Measurements from ENCODE around the gene KCNIP1. TPM values are rescaled to one million over a fixed set of nuclear protein-coding genes. Genes with fewer than 3 reads are reported as not detected.

KCNIP1 gene
- total and polyA plus RNA-seq, 9 of the 15 experiments (the other 6 are each of a cell fraction or from before 2014, with no cell fraction given): not detected

DNA sequence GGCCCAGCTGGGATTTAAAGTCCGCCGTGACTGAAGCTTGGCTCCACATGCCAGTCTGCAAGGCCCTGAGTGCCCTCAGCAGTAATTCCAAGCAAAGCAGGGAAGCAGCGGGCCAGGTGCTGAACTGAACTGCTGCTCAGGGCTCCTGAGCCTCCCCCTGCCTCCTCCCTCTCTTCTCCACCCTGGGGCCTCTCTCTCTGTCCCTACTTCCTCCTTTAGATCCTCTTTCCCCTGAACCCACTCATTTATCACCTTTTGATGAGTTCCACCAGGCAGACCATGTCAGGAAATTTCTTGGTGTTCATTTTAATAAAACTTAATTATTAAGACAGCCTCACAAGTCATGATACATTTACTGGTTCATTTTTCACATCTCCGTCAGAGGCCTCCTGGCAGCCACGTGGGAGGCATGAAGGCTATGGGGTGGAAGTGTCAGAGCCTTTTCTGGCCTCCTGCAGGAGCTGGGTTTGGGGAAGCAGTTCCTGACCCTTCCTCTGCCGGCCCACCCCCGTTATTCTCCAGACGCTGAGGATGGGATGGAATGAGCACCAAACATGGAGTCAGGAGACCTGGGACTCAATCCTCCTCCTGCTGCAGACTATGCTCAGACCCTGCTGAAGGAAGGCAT lies 32.2 kb upstream of the KCNIP1 start (continued):
- no peak for TF ChIP-seq HNRNPK (IDR thresholded peaks at IDR 0.05; ENCODE audit: low read depth, low read length, poor library complexity, severe bottlenecking)

DNA sequence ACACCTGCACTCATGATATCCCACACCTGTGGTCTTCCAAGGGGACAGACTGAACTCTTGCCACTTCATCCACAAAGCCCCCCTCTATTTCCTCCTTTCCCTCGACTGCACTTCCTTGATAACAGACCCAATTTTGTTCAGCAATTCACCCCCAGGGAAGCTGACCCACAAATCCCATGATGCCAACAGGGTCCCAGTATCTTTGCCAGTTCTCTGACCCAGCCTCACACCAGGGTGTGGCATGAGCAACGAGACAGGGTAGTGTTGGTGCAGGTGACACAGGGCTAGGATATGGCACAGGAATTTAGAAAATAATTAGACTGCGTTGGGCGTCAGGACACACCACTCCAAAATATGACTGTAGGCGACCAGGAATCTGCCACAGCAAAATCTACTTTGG lies 30.2 kb upstream of the KCNIP1 start:
- H3K27ac ChIP-seq (ENCODE audit: extremely low read depth, low read depth, low read length): no peak overlapping the region
- DNase-seq (ENCODE audit: extremely low read depth in 1 of 4, low spot score in 3 of 4): no peak
- H2AFZ ChIP-seq (ENCODE audit: low read depth, low read length): no peak overlapping the region
- in situ Hi-C loops (cut with MboI) (no loop called here), intact Hi-C loops (cut with micrococcal nuclease) (no loop called here)
- 3% methylated on average over 5 of the region's 5 CpGs for WGBS (ENCODE audit: insufficient coverage, low coverage, missing lambda C conversion rate)
- no peak for ATAC-seq
- no peaks in the 10 kb centered on the region for H3K9me3 ChIP-seq (replicated peaks; ENCODE audit: control insufficient read depth, insufficient read depth, low read depth, low read length)
- no peaks in the 10 kb centered on the region for H3K36me3 ChIP-seq (ENCODE audit: control insufficient read depth, insufficient read depth, low read length)
- ChIA-PET POLR2A (no interaction called here), CTCF (ENCODE audit: low intra/inter-chr PET ratio) (no interaction called here)
- no peak overlapping the region for H3K9ac ChIP-seq (ENCODE audit: insufficient read depth in 1 of 2, low read depth in 2 of 2, low read length in 2 of 2)
- H4K20me1 ChIP-seq (replicated peaks; ENCODE audit: control insufficient read depth, insufficient read depth, low read length): no peaks in the 10 kb centered on the region; the same call in 1 of the 2 replicates
- H3K9me1 ChIP-seq (ENCODE audit: control insufficient read depth, insufficient read depth, low read length): no peaks in the 10 kb centered on the region
- H3K27me3 ChIP-seq (ENCODE audit: control insufficient read depth in 2 of 2, insufficient read depth in 2 of 2, low read length in 2 of 2): peaks cover 2 to 7% of the 10 kb centered on the region in 2 experiments; a peak in 3 of 5 replicates
- H3K4me2 ChIP-seq (ENCODE audit: insufficient read depth, low read length): no peak overlapping the region
- no peak overlapping the region for H3K4me3 ChIP-seq
- TF ChIP-seq HNRNPK (IDR thresholded peaks at IDR 0.05; ENCODE audit: low read depth, low read length, poor library complexity, severe bottlenecking) (no peak), COPS2 (conservative IDR thresholded peaks at IDR 0.05) (no peak), RBM15 (IDR thresholded peaks at IDR 0.05; ENCODE audit: insufficient read depth, low read length) (no peak), THRB (CRISPR knock-in tag; conservative IDR thresholded peaks at IDR 0.05) (no peak), ZBED1 (IDR thresholded peaks at IDR 0.05) (no peak)
- TF ChIP-seq, protein P1, sequence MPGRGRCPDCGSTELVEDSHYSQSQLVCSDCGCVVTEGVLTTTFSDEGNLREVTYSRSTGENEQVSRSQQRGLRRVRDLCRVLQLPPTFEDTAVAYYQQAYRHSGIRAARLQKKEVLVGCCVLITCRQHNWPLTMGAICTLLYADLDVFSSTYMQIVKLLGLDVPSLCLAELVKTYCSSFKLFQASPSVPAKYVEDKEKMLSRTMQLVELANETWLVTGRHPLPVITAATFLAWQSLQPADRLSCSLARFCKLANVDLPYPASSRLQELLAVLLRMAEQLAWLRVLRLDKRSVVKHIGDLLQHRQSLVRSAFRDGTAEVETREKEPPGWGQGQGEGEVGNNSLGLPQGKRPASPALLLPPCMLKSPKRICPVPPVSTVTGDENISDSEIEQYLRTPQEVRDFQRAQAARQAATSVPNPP (IDR thresholded peaks at IDR 0.05; ENCODE audit: borderline replicate concordance, insufficient read depth, insufficient read length): no peak
- TF ChIP-seq, protein P2, sequence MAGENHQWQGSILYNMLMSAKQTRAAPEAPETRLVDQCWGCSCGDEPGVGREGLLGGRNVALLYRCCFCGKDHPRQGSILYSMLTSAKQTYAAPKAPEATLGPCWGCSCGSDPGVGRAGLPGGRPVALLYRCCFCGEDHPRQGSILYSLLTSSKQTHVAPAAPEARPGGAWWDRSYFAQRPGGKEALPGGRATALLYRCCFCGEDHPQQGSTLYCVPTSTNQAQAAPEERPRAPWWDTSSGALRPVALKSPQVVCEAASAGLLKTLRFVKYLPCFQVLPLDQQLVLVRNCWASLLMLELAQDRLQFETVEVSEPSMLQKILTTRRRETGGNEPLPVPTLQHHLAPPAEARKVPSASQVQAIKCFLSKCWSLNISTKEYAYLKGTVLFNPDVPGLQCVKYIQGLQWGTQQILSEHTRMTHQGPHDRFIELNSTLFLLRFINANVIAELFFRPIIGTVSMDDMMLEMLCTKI (IDR thresholded peaks at IDR 0.05; ENCODE audit: partially characterized antibody): no peak
- BruUV-seq (replicated peaks): no TSS peak
- H3K79me2 ChIP-seq (ENCODE audit: control insufficient read depth, insufficient read depth, low read length): no peaks in the 10 kb centered on the region
- no peak for FAIRE-seq
- H3K4me1 ChIP-seq (replicated peaks in 1 of 2; ENCODE audit: control insufficient read depth in 2 of 2, insufficient read depth in 2 of 2, low read length in 2 of 2): no peaks in the 10 kb centered on the region
